ENCODE data around the gene SLU7.

SLU7 gene

GRCh38 chr5:160427607-160428006 is 8.7 kb upstream of the SLU7 start:
- no peaks in the 10 kb centered on the region for H3K27me3 Mint-ChIP-seq

GRCh38 chr5:160423099-160423498 is 4.2 kb upstream of the SLU7 start:
- ATAC-seq (replicated peaks; ENCODE audit: extremely low read depth, poor library complexity, severe bottlenecking) (no peak), DNase-seq (ENCODE audit: low spot score in 2 of 2) (no peak)
- peak overlapping the region; percentile 93 for H3K4me3 Mint-ChIP-seq
- H3K27me3 Mint-ChIP-seq = no peaks in the 10 kb centered on the region
- H3K27ac Mint-ChIP-seq (ENCODE audit: low read depth) = peak overlapping the region; percentile 92
- H3K36me3 Mint-ChIP-seq (ENCODE audit: insufficient read depth) = peaks cover 14% of the 10 kb centered on the region
- no peaks in the 10 kb centered on the region for H3K9me3 Mint-ChIP-seq
- peaks cover 67% of the 10 kb centered on the region for H3K4me1 Mint-ChIP-seq

More at GRCh38 chr5:160427607-160428006, 8.7 kb upstream of the SLU7 start:
- no peak for DNase-seq (ENCODE audit: low spot score in 2 of 2)
- Mint-ChIP-seq H3K4me1 (peaks cover 32% of the 10 kb centered on the region), H3K9me3 (no peaks in the 10 kb centered on the region), H3K36me3 (ENCODE audit: insufficient read depth) (peaks cover 2% of the 10 kb centered on the region), H3K4me3 (no peak overlapping the region), H3K27ac (ENCODE audit: low read depth) (no peak overlapping the region)
- ATAC-seq (replicated peaks; ENCODE audit: extremely low read depth, poor library complexity, severe bottlenecking) = no peak

- peaks cover 14% of the 10 kb centered on the region for H3K36me3 Mint-ChIP-seq (ENCODE audit: insufficient read depth)
- H3K27me3 Mint-ChIP-seq = no peaks in the 10 kb centered on the region
- H3K9me3 Mint-ChIP-seq = no peaks in the 10 kb centered on the region
- peak within 1 kb of the TSS; percentile 97 for H3K4me3 Mint-ChIP-seq
- DNase-seq (ENCODE audit: low spot score in 2 of 2) (peak; percentile 80 to 88), ATAC-seq (replicated peaks; ENCODE audit: extremely low read depth, poor library complexity, severe bottlenecking) (peak; percentile 57)
- H3K27ac Mint-ChIP-seq (ENCODE audit: low read depth) = peak within 1 kb of the TSS; percentile 92
- H3K4me1 Mint-ChIP-seq = peaks cover 77% of the 10 kb centered on the region
Measured at GRCh38 chr5:160421625-160422258, 2.9 kb upstream of the SLU7 start, which contains the start of gene PTTG1. TSS of gene PTTG1 (plus strand) at chr5:160421855. CDS start at chr5:160422313, 458 bp downstream.

GRCh38 chr5:160420331-160420610 is 1.4 kb upstream of the SLU7 start:
- peak overlapping the region; percentile 97 for H3K4me3 Mint-ChIP-seq
- H3K36me3 Mint-ChIP-seq (ENCODE audit: insufficient read depth) = peaks cover 19% of the 10 kb centered on the region

GRCh38 chr5:160419458-160420330 is 813 bp upstream of the SLU7 start:
- Mint-ChIP-seq H3K36me3 (ENCODE audit: insufficient read depth) (peaks cover 21% of the 10 kb centered on the region), H3K27me3 (no peaks in the 10 kb centered on the region), H3K4me1 (peaks cover 82% of the 10 kb centered on the region), H3K9me3 (no peaks in the 10 kb centered on the region), H3K27ac (ENCODE audit: low read depth) (peak overlapping the region; percentile 99), H3K4me3 (peak overlapping the region; percentile 97)
- ATAC-seq (replicated peaks; ENCODE audit: extremely low read depth, poor library complexity, severe bottlenecking) (no peak), DNase-seq (ENCODE audit: low spot score in 2 of 2) (no peak)

More at GRCh38 chr5:160420331-160420610, 1.4 kb upstream of the SLU7 start:
- Mint-ChIP-seq H3K27ac (ENCODE audit: low read depth) (peak overlapping the region; percentile 99), H3K9me3 (no peaks in the 10 kb centered on the region), H3K27me3 (no peaks in the 10 kb centered on the region), H3K4me1 (peaks cover 84% of the 10 kb centered on the region)
- DNase-seq (ENCODE audit: low spot score in 2 of 2) = no peak
- no peak for ATAC-seq (replicated peaks; ENCODE audit: extremely low read depth, poor library complexity, severe bottlenecking)

GRCh38 chr5:160399402-160400353 is 19.2 kb downstream of the SLU7 start, which contains the start of gene FAM200C:
TSS of gene FAM200C (minus strand) at chr5:160400054. CDS start at chr5:160395490, 4,564 bp downstream.
- ATAC-seq (replicated peaks; ENCODE audit: extremely low read depth, poor library complexity, severe bottlenecking) (peak; percentile 70), DNase-seq (ENCODE audit: low spot score in 2 of 2) (peak; percentile 21 to 26)
- peaks cover 31% of the 10 kb centered on the region for H3K36me3 Mint-ChIP-seq (ENCODE audit: insufficient read depth)
- peaks cover 23% of the 10 kb centered on the region for H3K4me1 Mint-ChIP-seq
- no peaks in the 10 kb centered on the region for H3K27me3 Mint-ChIP-seq
- H3K9me3 Mint-ChIP-seq = no peaks in the 10 kb centered on the region
- peak within 1 kb of the TSS; percentile 85 for H3K27ac Mint-ChIP-seq (ENCODE audit: low read depth)
- H3K4me3 Mint-ChIP-seq = peak within 1 kb of the TSS; percentile 92

GRCh38 chr5:160398806-160399205 is 20.1 kb downstream of the SLU7 start:
- Mint-ChIP-seq H3K9me3 (no peaks in the 10 kb centered on the region), H3K4me3 (peak overlapping the region; percentile 92), H3K36me3 (ENCODE audit: insufficient read depth) (peaks cover 23% of the 10 kb centered on the region), H3K27ac (ENCODE audit: low read depth) (no peak overlapping the region), H3K27me3 (no peaks in the 10 kb centered on the region), H3K4me1 (peaks cover 23% of the 10 kb centered on the region)
- ATAC-seq (replicated peaks; ENCODE audit: extremely low read depth, poor library complexity, severe bottlenecking) = no peak
- DNase-seq (ENCODE audit: low spot score in 2 of 2) = no peak

GRCh38 chr5:160397492-160397891 is 21.4 kb downstream of the SLU7 start:
- ATAC-seq (replicated peaks; ENCODE audit: extremely low read depth, poor library complexity, severe bottlenecking) (no peak), DNase-seq (ENCODE audit: low spot score in 2 of 2) (no peak)
- Mint-ChIP-seq H3K4me3 (no peak overlapping the region), H3K4me1 (peaks cover 23% of the 10 kb centered on the region), H3K27me3 (no peaks in the 10 kb centered on the region), H3K27ac (ENCODE audit: low read depth) (no peak overlapping the region), H3K36me3 (ENCODE audit: insufficient read depth) (peaks cover 12% of the 10 kb centered on the region), H3K9me3 (no peaks in the 10 kb centered on the region)

GRCh38 chr5:160395111-160395510 is 23.8 kb downstream of the SLU7 start:
- H3K36me3 Mint-ChIP-seq (ENCODE audit: insufficient read depth) = peaks cover 3% of the 10 kb centered on the region
- no peak overlapping the region for H3K27ac Mint-ChIP-seq (ENCODE audit: low read depth)
- DNase-seq (ENCODE audit: low spot score in 2 of 2) = no peak
- no peaks in the 10 kb centered on the region for H3K27me3 Mint-ChIP-seq
- no peak overlapping the region for H3K4me3 Mint-ChIP-seq
- no peaks in the 10 kb centered on the region for H3K9me3 Mint-ChIP-seq
- no peak for ATAC-seq (replicated peaks; ENCODE audit: extremely low read depth, poor library complexity, severe bottlenecking)
- peaks cover 16% of the 10 kb centered on the region for H3K4me1 Mint-ChIP-seq

GRCh38 chr5:160390787-160391696 is 27.8 kb downstream of the SLU7 start:
- DNase-seq (ENCODE audit: low spot score in 2 of 2) (no peak), ATAC-seq (replicated peaks; ENCODE audit: extremely low read depth, poor library complexity, severe bottlenecking) (no peak)
- Mint-ChIP-seq H3K4me3 (no peak overlapping the region), H3K27me3 (no peaks in the 10 kb centered on the region), H3K36me3 (ENCODE audit: insufficient read depth) (no peaks in the 10 kb centered on the region), H3K9me3 (peaks cover 6% of the 10 kb centered on the region), H3K27ac (ENCODE audit: low read depth) (no peak overlapping the region), H3K4me1 (no peaks in the 10 kb centered on the region)

GRCh38 chr5:160387445-160387844 is 31.4 kb downstream of the SLU7 start:
- H3K27me3 Mint-ChIP-seq = no peaks in the 10 kb centered on the region
- no peak for ATAC-seq (replicated peaks; ENCODE audit: extremely low read depth, poor library complexity, severe bottlenecking)
- no peak overlapping the region for H3K27ac Mint-ChIP-seq (ENCODE audit: low read depth)
- H3K9me3 Mint-ChIP-seq = peaks cover 6% of the 10 kb centered on the region
- no peak for DNase-seq (ENCODE audit: low spot score in 2 of 2)
- H3K4me1 Mint-ChIP-seq = no peaks in the 10 kb centered on the region
- H3K36me3 Mint-ChIP-seq (ENCODE audit: insufficient read depth) = no peaks in the 10 kb centered on the region
- H3K4me3 Mint-ChIP-seq = no peak overlapping the region
